Measurements from ENCODE around the gene LGALS9.
"Not testable (repeated sequence)": the region's sequence is repeated elsewhere in the genome, so short reads cannot be mapped to it uniquely, and the experiment has no call there.

Gene LGALS9

DNA sequence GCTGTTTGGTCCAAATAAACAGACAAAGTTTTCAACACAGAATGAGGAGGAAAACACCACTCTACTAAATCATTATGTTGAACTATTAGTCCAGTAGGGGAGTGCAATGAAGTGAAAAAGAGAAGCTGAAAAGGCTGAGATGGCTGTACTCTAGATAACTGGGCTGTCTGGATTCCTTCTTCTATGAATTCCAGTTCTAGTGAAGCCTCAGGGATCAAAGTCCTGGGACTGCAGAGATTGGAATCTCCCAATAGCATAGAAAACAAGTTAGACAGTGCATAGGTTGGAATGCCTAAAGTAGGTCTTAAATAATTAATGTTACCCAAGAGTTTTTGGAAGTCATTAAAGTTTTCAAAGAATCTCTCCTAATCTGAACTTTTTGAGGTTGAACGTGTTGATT is 59.9 kb downstream of the LGALS9 start:
- Histone ChIP-seq H4K20me1 (ENCODE audit: insufficient read depth, low read length) (no peaks in the 10 kb centered on the region), H3K9me3 (ENCODE audit: insufficient read depth, low read length, severe bottlenecking) (peaks cover 21% of the 10 kb centered on the region), H3K36me3 (ENCODE audit: insufficient read depth, low read length) (no peaks in the 10 kb centered on the region), H3K4me3 (ENCODE audit: low read depth in 1 of 2, low read length in 2 of 2) (no peak overlapping the region), H3K27ac (ENCODE audit: low read length) (no peak overlapping the region), H3K4me1 (ENCODE audit: insufficient read depth, low read length) (no peaks in the 10 kb centered on the region), H3K27me3 (ENCODE audit: insufficient read depth, low read length, poor library complexity) (no peaks in the 10 kb centered on the region), H3K79me2 (ENCODE audit: insufficient read depth, low read length) (no peaks in the 10 kb centered on the region), H3K4me2 (ENCODE audit: insufficient read depth, low read length) (no peak overlapping the region), H3K9ac (ENCODE audit: low read depth, low read length) (no peak overlapping the region), H2AFZ (ENCODE audit: low read depth, low read length) (no peak overlapping the region)
- DNase-seq = no peak
- TF ChIP-seq, protein P1, sequence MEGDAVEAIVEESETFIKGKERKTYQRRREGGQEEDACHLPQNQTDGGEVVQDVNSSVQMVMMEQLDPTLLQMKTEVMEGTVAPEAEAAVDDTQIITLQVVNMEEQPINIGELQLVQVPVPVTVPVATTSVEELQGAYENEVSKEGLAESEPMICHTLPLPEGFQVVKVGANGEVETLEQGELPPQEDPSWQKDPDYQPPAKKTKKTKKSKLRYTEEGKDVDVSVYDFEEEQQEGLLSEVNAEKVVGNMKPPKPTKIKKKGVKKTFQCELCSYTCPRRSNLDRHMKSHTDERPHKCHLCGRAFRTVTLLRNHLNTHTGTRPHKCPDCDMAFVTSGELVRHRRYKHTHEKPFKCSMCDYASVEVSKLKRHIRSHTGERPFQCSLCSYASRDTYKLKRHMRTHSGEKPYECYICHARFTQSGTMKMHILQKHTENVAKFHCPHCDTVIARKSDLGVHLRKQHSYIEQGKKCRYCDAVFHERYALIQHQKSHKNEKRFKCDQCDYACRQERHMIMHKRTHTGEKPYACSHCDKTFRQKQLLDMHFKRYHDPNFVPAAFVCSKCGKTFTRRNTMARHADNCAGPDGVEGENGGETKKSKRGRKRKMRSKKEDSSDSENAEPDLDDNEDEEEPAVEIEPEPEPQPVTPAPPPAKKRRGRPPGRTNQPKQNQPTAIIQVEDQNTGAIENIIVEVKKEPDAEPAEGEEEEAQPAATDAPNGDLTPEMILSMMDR (IDR thresholded peaks at IDR 0.05; ENCODE audit: borderline replicate concordance, extremely low read depth, low read length, poor library complexity, severe bottlenecking) = no peak
- no peak for TF ChIP-seq EZH2 (IDR thresholded peaks at IDR 0.05; ENCODE audit: borderline replicate concordance, low read depth, low read length, severe bottlenecking)
- ATAC-seq (ENCODE audit: insufficient read depth, low read depth) = no peak

DNA sequence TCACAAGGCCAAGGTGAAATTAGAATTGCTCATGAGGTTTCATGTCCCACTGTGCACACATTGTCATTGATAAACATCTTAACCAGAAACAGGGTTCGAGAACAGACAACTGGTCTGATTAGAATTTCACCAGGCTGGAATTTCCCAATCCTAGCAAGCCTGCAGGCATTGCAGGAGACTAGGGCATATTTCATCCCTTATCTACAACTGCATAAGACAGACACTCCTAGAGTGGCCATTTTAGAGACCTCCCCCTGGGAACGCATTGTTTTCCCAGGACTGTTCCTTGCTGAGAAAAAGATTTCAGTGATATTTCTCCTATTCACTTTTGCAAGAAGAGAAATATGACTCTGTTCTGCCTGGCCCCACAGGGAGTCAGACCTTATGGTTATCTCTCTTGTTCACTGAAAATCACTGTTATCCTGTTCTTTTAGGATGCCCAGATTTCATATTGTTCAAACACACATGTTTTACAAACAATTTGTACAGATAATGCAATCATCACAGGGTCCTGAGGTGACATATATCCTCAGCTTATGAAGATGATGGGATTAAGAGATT is 64.3 kb downstream of the LGALS9 start:
- H3K9ac ChIP-seq (ENCODE audit: low read depth, low read length); ATAC-seq (ENCODE audit: insufficient read depth, low read depth); H3K4me2 ChIP-seq (ENCODE audit: insufficient read depth, low read length); H3K27ac ChIP-seq (ENCODE audit: low read length); H2AFZ ChIP-seq (ENCODE audit: low read depth, low read length); H3K27me3 ChIP-seq (ENCODE audit: insufficient read depth, low read length, poor library complexity); H4K20me1 ChIP-seq (ENCODE audit: insufficient read depth, low read length); H3K36me3 ChIP-seq (ENCODE audit: insufficient read depth, low read length); H3K79me2 ChIP-seq (ENCODE audit: insufficient read depth, low read length); H3K4me1 ChIP-seq (ENCODE audit: insufficient read depth, low read length); H3K4me3 ChIP-seq (ENCODE audit: low read depth in 1 of 2, low read length in 2 of 2): not testable (repeated sequence)
- peak; percentile 7 for DNase-seq
- H3K9me3 ChIP-seq (ENCODE audit: insufficient read depth, low read length, severe bottlenecking) = peaks cover 25% of the 10 kb centered on the region
